Cardiac fibroblast (primary cell): Measurements from ENCODE around the gene CRMP1.

ENCODE experiments used
- DNase-seq, 2 donors: peaks; one replicate each; pipeline versions ENCODE4 v3.0.0 to v3.0.0-alpha.2; 2010; ENCODE audit warnings: low read depth in 2 of 2
- H3K4me3 ChIP-seq, 2 donors: replicated peaks in 1 of 2; 1 replicate in 1 of 2; 2 replicates in 1 of 2; pipeline ENCODE4 v1.5.1; 2011; ENCODE audit warnings: low read depth in 2 of 2, low read length in 2 of 2, mild to moderate bottlenecking in 2 of 2, moderate library complexity in 1 of 2
- TF ChIP-seq, protein P1 (sequence below): IDR thresholded peaks from one replicate; pipeline ENCODE4 v1.5.1; 2011; ENCODE audit warnings: low read depth, mild to moderate bottlenecking, low read length, inconsistent platforms

Gene CRMP1

DNA sequence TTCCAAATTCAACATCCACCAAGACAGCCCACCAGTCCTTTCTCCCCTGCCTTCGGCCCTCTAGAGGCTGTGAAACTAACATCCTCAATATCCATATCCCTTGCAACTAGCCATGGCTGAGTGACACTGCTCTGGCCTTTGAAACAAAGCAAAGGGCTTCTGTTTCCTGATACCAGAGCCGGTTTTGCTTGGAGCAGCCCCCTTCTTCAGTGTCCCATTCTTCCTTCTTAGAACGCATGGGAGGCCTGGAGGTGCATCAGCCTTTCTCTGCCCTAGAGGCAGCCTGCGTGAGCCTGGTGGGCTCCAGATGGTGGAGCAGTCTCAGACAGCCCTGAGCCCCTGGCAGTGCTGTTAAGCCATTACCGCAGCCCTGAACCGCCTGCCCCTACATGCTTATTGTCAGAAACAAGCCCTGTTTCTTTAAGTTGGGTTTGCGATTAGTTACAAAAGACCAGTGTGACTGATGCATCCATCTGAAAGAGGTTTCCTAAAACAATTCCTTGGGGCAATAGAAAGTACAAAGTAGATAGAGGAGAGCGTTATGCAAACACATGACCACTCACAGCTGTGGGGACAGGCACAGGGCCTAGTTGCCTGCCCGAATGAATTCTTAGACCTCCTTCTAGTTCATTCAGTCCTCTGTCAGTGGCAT is 107.8 kb downstream of the CRMP1 start:
- peak; percentile 34 to 71 for DNase-seq
- TF ChIP-seq, protein P1, sequence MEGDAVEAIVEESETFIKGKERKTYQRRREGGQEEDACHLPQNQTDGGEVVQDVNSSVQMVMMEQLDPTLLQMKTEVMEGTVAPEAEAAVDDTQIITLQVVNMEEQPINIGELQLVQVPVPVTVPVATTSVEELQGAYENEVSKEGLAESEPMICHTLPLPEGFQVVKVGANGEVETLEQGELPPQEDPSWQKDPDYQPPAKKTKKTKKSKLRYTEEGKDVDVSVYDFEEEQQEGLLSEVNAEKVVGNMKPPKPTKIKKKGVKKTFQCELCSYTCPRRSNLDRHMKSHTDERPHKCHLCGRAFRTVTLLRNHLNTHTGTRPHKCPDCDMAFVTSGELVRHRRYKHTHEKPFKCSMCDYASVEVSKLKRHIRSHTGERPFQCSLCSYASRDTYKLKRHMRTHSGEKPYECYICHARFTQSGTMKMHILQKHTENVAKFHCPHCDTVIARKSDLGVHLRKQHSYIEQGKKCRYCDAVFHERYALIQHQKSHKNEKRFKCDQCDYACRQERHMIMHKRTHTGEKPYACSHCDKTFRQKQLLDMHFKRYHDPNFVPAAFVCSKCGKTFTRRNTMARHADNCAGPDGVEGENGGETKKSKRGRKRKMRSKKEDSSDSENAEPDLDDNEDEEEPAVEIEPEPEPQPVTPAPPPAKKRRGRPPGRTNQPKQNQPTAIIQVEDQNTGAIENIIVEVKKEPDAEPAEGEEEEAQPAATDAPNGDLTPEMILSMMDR, result no peak
- no peak overlapping the region for H3K4me3 ChIP-seq

DNA sequence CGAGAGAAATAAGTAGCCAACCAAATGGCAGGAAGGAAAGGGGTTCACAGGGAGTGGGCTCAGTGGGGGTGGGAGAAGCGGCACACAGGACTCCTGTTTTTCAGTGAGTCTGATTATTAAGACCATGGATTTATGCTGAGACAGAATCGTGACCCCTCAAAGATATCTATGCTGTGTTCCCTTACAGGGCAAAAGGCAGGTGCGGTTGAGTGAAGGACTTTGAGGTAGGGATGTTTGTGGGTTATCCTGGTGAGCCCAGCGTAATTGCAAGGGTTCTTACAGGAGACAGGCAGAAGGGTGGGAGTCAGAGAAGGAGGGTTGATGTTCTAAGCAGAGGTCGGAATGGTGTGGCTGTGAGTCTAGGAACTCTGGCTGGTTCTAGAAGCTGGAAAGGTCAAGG is 108.9 kb downstream of the CRMP1 start:
- TF ChIP-seq, protein P1, result no peak
- DNase-seq, result no peak
- no peak overlapping the region for H3K4me3 ChIP-seq

- H3K4me3 ChIP-seq, result no peak overlapping the region
- DNase-seq, result no peak
- TF ChIP-seq, protein P1, result no peak
Observed at GRCh38 chr4:5783486-5783885, 109.4 kb downstream of the CRMP1 start.

- TF ChIP-seq, protein P1, result no peak
- H3K4me3 ChIP-seq, result no peak overlapping the region
- no peak for DNase-seq
Observed at GRCh38 chr4:5782829-5783476, 109.9 kb downstream of the CRMP1 start.

DNA sequence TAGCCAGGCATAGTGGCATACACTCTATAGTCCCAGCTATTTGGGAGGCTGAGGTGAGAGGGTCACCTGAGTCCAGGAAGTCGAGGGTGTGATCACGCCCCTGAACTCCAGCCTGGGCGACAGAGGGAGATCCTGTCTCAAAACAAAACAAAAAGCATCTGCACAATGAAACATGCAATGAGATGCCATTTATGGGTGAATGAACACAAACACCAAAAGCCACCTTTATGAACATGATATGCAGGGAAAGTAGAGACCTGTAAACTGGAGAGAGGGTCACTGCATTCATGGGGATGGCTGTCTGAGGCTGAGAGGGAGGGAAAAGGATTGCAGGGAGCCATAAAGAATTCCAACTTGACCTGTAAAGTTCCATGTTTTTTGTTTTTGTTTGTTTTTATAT is 111.2 kb downstream of the CRMP1 start:
- no peak for DNase-seq
- TF ChIP-seq, protein P1, result no peak
- H3K4me3 ChIP-seq, result no peak overlapping the region

GRCh38 chr4:5780831-5781480 is 111.9 kb downstream of the CRMP1 start:
- TF ChIP-seq, protein P1, result no peak
- H3K4me3 ChIP-seq, result no peak overlapping the region
- peak; percentile 40 to 83 for DNase-seq
